Ovary (tissue), 3 donors: Measurements from ENCODE around the gene GLYR1.

Source experiments
- CTCF ChIP-seq, 3 donors: fragments of 450-650 bp in 2 of 3; fragments of 200-600 bp in 1 of 3; IDR thresholded peaks; one replicate each; pipeline versions ENCODE4 v1.5.1 to v1.8.0; 2016 to 2022; ENCODE audit warnings: antibody characterized with exemption in 3 of 3, mild to moderate bottlenecking in 1 of 3
- EP300 ChIP-seq: sonication (generic); formaldehyde crosslinking; IDR thresholded peaks from one replicate; pipeline ENCODE4 v1.6.1; 2017; ENCODE audit warnings: antibody characterized with exemption
- POLR2A ChIP-seq: fragments of 450-650 bp; IDR thresholded peaks from one replicate; pipeline ENCODE4 v1.6.1; 2017; ENCODE audit warnings: antibody characterized with exemption, mild to moderate bottlenecking, moderate library complexity
- donor health status: DM: no; HTN: no; CAD: no.

GRCh38 chr16:4892361-4893102, 45.4 kb upstream of the GLYR1 start:
- TF ChIP-seq CTCF (IDR thresholded peaks at IDR 0.05) (no peak), POLR2A (no peak), EP300 (no peak)
